ENCODE measurements around the gene FUCA1.

DNA sequence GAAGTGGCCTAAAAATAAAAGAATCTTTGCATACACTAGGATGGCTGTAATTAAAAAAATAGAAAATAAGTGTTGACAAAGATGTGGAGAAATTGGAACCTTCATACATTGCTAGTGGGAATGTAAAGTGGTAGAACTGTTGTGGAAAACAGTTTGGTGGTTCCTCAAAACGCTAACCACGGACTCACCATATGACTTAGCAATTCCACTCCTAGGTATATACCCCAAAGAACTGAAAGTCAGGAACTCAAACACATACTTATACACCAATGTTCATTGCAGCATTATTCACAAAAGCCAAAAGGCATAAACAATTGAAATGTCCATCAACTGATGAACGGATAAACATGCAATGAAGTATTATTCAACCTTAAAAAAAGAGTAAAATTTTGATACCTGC, 32.1 kb downstream of the FUCA1 start:
- no peak for TF ChIP-seq POLR2A (IDR thresholded peaks at IDR 0.05)
- TF ChIP-seq, protein P1, sequence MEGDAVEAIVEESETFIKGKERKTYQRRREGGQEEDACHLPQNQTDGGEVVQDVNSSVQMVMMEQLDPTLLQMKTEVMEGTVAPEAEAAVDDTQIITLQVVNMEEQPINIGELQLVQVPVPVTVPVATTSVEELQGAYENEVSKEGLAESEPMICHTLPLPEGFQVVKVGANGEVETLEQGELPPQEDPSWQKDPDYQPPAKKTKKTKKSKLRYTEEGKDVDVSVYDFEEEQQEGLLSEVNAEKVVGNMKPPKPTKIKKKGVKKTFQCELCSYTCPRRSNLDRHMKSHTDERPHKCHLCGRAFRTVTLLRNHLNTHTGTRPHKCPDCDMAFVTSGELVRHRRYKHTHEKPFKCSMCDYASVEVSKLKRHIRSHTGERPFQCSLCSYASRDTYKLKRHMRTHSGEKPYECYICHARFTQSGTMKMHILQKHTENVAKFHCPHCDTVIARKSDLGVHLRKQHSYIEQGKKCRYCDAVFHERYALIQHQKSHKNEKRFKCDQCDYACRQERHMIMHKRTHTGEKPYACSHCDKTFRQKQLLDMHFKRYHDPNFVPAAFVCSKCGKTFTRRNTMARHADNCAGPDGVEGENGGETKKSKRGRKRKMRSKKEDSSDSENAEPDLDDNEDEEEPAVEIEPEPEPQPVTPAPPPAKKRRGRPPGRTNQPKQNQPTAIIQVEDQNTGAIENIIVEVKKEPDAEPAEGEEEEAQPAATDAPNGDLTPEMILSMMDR (IDR thresholded peaks at IDR 0.05): no peak
